ENCODE data around the gene RIPOR2.
"Not testable (repeated sequence)": the region's sequence is repeated elsewhere in the genome, so short reads cannot be mapped to it uniquely, and the experiment has no call there.

Gene RIPOR2

DNA sequence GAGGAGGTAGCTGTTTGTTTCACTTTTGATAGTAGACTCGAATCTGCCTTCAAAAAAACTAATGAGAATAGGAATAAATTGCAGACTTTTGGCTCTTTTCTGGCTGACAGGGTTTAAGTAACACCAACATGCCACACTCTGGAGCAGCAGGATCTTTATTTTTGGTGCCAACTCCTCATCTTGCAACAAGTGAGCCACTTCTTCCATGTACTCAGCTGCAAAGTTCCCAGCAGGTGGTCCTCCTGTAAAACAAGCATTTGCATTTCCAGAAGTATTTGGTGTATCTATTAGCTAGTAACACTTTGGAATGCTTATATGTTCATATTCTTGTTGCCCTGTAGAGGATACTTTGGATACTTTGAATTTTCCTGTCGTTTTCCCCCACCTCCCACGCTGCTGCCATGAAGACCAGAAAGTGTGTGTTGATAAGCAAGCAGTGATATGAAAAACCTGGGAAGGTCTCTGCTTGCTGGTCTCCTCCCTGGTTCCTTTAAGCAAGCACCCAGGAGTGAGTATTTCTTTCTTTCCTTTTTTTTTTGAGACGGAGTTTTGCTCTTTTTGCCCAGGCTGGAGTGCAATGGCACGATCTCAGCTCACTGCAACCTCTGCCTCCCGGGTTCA is 138.1 kb downstream of the RIPOR2 start:
- no peak for DNase-seq

DNA sequence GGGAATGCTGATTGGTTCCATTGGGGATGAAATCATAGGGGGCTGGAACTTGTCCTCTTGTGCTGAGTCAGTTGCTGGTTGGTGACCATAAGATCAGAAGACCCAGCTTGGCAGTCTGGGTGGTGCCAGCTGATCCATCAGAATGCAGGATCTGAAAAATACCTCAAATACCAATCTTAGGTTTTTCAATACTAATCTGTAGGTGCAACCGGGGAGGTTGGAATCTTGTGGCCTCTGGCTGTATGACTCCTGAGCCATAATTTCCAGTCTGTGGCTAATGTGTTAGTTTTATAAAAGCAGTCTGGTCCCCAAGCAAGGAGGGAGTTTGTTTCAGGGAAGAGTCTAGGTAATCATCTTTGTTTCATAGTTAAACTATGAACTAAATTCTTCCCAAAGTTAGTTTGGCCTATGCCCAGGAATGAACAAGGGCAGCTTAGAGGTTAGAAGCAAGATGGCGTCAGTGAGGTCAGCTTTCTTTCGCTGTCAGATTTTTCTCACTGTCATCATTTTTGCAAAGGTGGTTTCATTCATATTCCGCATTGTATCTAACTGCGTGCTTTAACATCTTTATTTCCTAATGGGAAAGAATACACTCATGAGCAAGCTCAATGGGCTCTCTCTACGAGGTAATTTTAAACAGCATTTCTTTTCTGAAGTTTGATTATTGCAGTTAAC is 139.0 kb downstream of the RIPOR2 start:
- no peak for DNase-seq

DNA sequence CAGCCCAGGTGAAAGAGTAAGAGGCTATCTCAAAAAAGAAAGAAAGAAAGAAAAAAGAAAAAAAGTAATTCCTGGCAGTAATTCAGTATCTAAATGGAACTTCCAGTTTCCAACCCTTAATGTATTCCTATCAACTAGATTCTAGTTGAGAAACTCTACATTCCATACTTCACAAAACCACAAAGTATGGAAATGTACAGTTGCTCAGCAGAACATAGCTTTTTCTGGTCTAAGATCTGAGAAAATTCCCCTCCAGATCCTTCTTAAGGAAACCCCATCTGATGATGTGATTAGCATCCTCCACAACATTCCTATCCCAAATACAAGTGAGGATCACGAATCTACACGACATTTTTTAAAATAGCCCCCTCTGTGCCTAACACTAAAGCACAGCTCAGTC is 140.7 kb downstream of the RIPOR2 start:
- no peak for DNase-seq

GRCh38 chr6:24788031-24788665 is 147.6 kb downstream of the RIPOR2 start:
- DNase-seq = no peak

DNA sequence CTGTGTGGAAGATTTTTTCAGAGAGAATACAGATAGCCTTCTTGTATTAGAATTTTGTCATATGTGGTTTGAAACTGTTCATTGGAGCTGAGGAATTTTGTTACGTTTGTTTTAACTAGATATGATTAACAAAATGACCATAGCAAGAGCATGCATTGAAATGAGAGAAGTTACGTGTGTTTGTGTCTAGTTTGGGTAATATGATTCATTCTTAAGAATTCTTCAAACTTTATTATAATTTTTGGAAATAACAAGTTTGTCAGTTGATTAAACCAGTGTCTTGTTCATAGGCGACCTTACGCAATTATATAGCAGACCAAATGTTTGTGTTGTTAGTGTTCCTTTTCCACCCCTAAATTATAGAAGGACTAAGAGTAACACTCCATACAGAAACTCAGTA is 155.6 kb downstream of the RIPOR2 start:
- DNase-seq = no peak

DNA sequence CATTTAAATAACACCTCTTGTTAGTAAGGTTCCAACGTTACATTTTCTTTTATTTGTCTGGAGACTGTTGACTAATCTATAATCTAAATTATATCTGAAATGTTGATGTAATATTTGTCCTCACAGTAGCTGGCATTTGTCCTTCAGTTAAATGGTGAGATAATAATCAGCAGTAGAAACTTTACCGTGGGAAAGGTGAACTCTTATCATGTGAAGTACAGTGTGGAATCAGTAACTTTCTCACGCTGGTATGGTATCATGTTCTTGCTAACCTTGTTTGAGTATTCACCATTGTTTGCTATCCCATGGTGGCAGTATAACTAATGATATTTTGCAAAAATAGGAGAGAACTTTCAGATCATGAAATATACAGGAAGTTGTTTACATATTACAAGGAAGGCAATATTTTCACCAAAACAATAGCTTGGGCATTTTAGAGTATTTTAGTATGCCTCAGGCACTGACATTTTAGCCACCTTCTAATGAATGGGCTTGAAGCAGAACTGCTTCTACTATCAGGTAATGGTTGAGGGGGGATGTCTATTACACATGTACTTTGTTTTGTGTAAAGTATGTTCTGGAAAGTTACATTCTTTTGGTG is 156.2 kb downstream of the RIPOR2 start:
- DNase-seq = no peak

GRCh38 chr6:24778878-24779277 is 156.9 kb downstream of the RIPOR2 start:
- no peak for DNase-seq

DNA sequence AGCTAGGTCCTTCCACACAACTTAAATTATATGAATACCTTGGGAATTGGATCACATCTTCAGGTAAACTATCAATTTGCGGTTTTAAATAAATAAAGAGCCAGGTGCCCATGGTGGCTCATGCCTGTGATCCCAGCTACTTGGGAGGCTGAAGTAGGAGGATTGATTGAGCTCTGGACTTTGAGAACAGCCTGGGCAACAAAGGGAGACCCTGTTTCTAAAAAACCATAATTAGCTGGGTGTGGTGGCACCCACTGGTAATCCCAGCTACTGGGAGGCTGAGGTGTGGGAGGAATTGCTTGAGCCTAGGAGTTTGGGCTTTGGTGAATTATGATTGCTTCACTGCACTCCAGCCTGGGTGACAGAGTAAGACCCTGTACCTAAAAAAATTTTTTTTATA is 157.6 kb downstream of the RIPOR2 start:
- no peak for DNase-seq

DNA sequence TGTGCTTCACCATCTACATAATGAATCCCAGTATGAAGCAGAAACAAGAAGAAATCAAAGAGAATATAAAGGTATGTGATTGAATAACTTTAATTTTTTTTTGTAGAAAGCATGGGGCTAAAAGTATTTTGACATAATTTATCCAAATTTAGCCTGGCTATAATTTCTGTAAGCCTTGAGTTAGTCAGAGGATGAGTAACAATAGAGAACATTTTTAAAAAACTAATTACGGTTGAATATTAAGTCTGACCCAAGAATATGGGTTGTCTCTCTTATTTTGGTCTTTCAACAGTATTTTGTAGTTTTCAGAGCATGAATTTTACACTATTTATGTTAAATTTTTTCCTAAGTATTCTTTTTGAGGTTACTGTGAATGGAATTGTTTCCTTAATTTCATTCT is 158.5 kb downstream of the RIPOR2 start:
- no peak for DNase-seq

- DNase-seq = no peak
These were observed 160.2 kb downstream of the RIPOR2 start for GRCh38 chr6:24775520-24776058.

- DNase-seq = peak; percentile 96
These were observed 160.9 kb downstream of the RIPOR2 start, which contains the start of gene GMNN for GRCh38 chr6:24774696-24775519. Gene GMNN (plus strand): TSS chr6:24774937. CDS start chr6:24777247, 2,310 bp downstream.

- DNase-seq = no peak
These were observed 167.4 kb downstream of the RIPOR2 start for GRCh38 chr6:24768361-24768760.

- no peak for DNase-seq
These were observed 168.9 kb downstream of the RIPOR2 start for GRCh38 chr6:24766680-24767462.

- not testable (repeated sequence) for DNase-seq
These were observed 169.8 kb downstream of the RIPOR2 start for GRCh38 chr6:24765968-24766367.

GRCh38 chr6:24764833-24765828 is 170.6 kb downstream of the RIPOR2 start:
- DNase-seq = not testable (repeated sequence)

GRCh38 chr6:24763578-24763977 is 172.2 kb downstream of the RIPOR2 start:
- peak; percentile 24 for DNase-seq

DNA sequence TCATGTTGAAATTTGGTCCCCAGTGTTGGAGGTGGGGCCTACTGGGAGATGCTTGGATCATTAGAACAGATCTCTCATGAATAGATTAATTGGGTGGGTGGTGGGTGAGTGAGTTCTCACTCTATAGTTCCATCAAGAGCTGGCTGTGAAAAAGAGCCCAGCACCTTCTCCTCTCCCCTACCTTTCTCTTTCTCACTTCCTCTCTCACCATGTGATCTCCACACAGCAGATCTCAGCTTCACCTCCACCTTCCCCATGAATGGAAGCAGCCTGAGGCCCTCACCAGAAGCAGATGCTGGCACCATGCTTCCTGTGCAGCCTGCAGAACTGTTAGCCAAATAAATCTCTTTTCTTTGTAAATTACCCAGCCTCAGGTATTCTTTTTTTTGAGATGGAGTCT is 173.9 kb downstream of the RIPOR2 start:
- DNase-seq = no peak

DNA sequence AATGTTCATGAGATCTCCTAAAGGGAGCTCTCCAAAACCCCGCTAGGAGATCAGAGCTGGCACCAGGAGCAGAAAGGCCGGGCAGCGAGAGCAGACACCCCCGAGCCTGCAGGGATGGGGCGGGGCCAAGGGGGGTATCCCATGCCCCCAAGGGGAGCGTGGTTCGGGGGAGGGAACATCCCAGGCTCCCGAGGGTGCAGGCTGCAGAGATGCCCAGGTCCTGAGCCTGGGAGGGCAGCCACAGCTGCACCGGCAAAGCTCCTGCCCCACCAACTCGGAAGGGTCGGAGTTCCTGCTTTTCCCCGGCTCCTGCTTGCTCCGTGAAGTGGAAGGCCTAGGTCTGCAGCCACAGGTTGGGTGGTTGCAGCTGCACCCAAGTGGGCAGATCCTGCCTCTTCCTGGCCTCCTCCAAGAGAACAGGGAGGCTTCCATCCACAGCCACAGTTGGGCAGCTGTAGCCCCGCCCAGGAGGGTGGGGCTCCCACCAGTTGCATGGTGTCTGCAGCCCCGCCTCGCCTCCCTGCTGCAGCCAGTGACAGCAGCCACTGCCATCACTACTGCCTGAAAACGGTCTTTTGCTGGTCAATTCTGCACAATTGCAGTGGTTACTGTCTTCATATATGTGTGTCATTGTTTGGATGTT is 174.4 kb downstream of the RIPOR2 start:
- DNase-seq = no peak

GRCh38 chr6:24760210-24760609 is 175.6 kb downstream of the RIPOR2 start:
- DNase-seq = no peak

GRCh38 chr6:24759718-24760117 is 176.0 kb downstream of the RIPOR2 start:
- DNase-seq = no peak
